SH-SY5Y (cell line): ENCODE measurements around the gene HRH3.

Source experiments
- GATA2 ChIP-seq: IDR thresholded peaks from 2 replicates; pipeline ENCODE4 v1.6.1; 2011; ENCODE audit warnings: mild to moderate bottlenecking, low read depth, low read length
- GATA3 ChIP-seq: IDR thresholded peaks from 2 replicates; pipeline ENCODE4 v1.6.1; 2011; ENCODE audit warnings: low read depth, mild to moderate bottlenecking, low read length, moderate library complexity

Gene HRH3

DNA sequence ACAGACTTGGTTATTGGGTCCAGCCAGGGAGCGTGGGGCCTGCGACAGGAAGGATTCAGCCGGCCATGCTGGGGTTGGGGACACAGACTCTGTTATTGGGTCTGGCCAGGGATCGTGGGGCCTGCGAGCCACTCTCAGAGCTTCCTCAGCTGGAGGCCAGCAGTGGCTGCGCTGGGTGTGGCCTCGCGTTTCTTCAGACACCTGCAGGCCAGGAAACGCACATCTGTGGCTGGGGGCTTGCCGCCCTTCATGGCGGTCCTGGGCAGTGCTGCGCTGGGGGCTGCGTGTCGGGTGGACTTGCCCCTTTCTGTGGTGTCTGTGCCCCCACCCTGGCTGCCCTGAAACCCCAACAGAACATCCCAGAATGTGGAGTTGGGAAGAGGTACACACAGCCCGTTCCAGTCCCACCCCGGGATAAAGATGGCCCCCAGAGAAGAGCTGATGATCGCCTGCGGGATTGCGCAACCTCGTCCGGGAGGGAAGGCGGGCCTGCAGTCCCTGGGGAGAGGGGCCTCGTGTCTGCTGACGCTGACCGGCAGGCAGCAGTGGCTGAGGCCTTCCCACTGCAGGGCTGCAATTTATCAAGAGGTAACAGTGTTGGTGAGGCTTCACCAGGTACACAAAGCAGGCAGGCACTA is 54.2 kb downstream of the HRH3 start:
- no peak for TF ChIP-seq GATA2
- TF ChIP-seq GATA3, result no peak
